Rectal smooth muscle tissue (tissue), 1 donor: Measurements from ENCODE around the gene LZTS2.
A peak's percentile ranks its signal among the peaks of the same experiment; 100 is the strongest.
"Not testable (repeated sequence)": the region's sequence is repeated elsewhere in the genome, so short reads cannot be mapped to it uniquely, and the experiment has no call there.

Experiments used
- H3K27ac ChIP-seq: one replicate; pipeline ENCODE4 v1.7.0; 2013; ENCODE audit warnings: low read depth, low read length, inconsistent platforms
- H3K27me3 ChIP-seq: one replicate; pipeline ENCODE4 v1.7.0; 2013; ENCODE audit warnings: low read length; ENCODE audit not compliant: control insufficient read depth, insufficient read depth
- H3K36me3 ChIP-seq: one replicate; pipeline ENCODE4 v1.7.0; 2013; ENCODE audit warnings: low read length; ENCODE audit not compliant: control insufficient read depth, insufficient read depth
- H3K4me1 ChIP-seq: one replicate; pipeline ENCODE4 v1.7.0; 2013; ENCODE audit warnings: low read length; ENCODE audit not compliant: control insufficient read depth, insufficient read depth
- H3K4me3 ChIP-seq: one replicate; pipeline ENCODE4 v1.7.0; 2013; ENCODE audit warnings: low read length
- H3K9ac ChIP-seq: one replicate; pipeline ENCODE4 v1.7.0; 2013; ENCODE audit warnings: low read length

The LZTS2 gene

GRCh38 chr10:100970914-100971811 is 28.4 kb upstream of the LZTS2 start:
- H3K4me1 ChIP-seq = peaks cover 3% of the 10 kb centered on the region
- H3K36me3 ChIP-seq = no peaks in the 10 kb centered on the region
- peak overlapping the region; percentile 14 for H3K4me3 ChIP-seq
- no peaks in the 10 kb centered on the region for H3K27me3 ChIP-seq
- H3K27ac ChIP-seq = no peak overlapping the region
- no peak overlapping the region for H3K9ac ChIP-seq

GRCh38 chr10:100972115-100972903 is 27.3 kb upstream of the LZTS2 start:
- no peak overlapping the region for H3K27ac ChIP-seq

DNA sequence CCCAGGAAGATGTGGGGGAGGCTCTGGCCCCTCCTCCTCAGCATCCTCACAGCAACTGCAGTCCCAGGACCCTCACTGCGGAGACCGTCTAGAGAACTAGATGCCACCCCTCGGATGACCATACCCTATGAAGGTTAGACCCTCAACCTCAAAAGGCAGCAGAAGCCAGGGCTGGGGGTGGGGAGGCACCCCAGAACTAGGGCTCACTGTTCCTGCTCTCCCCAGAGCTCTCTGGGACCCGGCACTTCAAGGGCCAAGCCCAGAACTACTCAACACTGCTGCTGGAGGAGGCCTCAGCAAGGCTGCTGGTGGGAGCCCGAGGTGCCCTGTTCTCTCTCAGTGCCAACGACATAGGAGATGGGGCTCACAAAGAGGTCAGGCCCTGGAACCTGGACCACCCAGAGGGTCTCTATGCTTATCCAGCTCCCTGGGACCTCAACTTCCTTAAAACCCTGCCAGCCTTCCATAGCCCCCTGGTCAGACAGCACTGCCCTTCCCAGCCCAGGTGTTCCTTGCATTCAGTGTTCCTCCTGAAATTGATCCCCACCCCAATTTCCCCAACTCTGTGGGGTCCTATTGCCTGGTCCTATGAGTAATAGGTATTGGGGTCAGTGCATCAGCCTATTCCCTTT is 26.6 kb upstream of the LZTS2 start:
- Histone ChIP-seq H3K36me3 (peaks cover 4% of the 10 kb centered on the region), H3K4me3 (no peak overlapping the region), H3K27me3 (no peaks in the 10 kb centered on the region), H3K27ac (no peak overlapping the region), H3K9ac (no peak overlapping the region), H3K4me1 (peaks cover 3% of the 10 kb centered on the region)

More at GRCh38 chr10:100972115-100972903, 27.3 kb upstream of the LZTS2 start:
- peaks cover 4% of the 10 kb centered on the region for H3K36me3 ChIP-seq
- no peaks in the 10 kb centered on the region for H3K27me3 ChIP-seq
- no peak overlapping the region for H3K9ac ChIP-seq
- H3K4me3 ChIP-seq = no peak overlapping the region
- peaks cover 3% of the 10 kb centered on the region for H3K4me1 ChIP-seq

GRCh38 chr10:100975397-100975796 is 24.2 kb upstream of the LZTS2 start:
- H3K36me3 ChIP-seq = peaks cover 17% of the 10 kb centered on the region
- not testable (repeated sequence) for H3K4me3 ChIP-seq, H3K9ac ChIP-seq, H3K4me1 ChIP-seq, H3K27ac ChIP-seq, H3K27me3 ChIP-seq

- H3K4me1 ChIP-seq = no peaks in the 10 kb centered on the region
- H3K4me3 ChIP-seq = no peak overlapping the region
- no peak overlapping the region for H3K9ac ChIP-seq
- H3K27ac ChIP-seq = no peak overlapping the region
- no peaks in the 10 kb centered on the region for H3K27me3 ChIP-seq
- peaks cover 24% of the 10 kb centered on the region for H3K36me3 ChIP-seq
These were observed 22.7 kb upstream of the LZTS2 start for GRCh38 chr10:100976906-100977305.

DNA sequence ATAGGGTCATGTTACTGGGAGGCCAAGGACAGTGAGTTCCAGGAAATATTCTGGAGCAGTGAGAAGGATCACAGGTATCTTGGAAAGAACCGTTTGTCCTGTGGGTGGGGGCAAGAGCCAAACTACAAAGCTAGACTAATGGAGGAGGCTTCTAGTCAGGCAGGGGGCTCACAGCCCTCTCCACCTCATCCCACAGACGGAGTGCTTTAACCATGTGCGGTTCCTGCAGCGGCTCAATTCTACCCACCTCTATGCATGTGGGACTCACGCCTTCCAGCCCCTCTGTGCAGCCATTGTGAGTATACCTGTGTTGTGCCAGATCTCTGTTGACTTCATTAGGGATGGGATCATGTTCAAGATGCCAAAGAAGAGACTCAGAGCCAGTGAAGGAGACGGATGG is 22.2 kb upstream of the LZTS2 start:
- peaks cover 24% of the 10 kb centered on the region for H3K36me3 ChIP-seq
- no peak overlapping the region for H3K9ac ChIP-seq
- no peak overlapping the region for H3K4me3 ChIP-seq
- no peaks in the 10 kb centered on the region for H3K27me3 ChIP-seq
- H3K4me1 ChIP-seq = no peaks in the 10 kb centered on the region
- no peak overlapping the region for H3K27ac ChIP-seq

GRCh38 chr10:100978121-100978900 is 21.3 kb upstream of the LZTS2 start:
- H3K27me3 ChIP-seq = no peaks in the 10 kb centered on the region
- H3K9ac ChIP-seq = no peak overlapping the region
- no peaks in the 10 kb centered on the region for H3K4me1 ChIP-seq
- H3K4me3 ChIP-seq = no peak overlapping the region
- no peak overlapping the region for H3K27ac ChIP-seq
- peaks cover 24% of the 10 kb centered on the region for H3K36me3 ChIP-seq

GRCh38 chr10:100978901-100979195 is 20.8 kb upstream of the LZTS2 start:
- no peak overlapping the region for H3K9ac ChIP-seq
- H3K36me3 ChIP-seq = peaks cover 24% of the 10 kb centered on the region
- no peak overlapping the region for H3K27ac ChIP-seq
- no peaks in the 10 kb centered on the region for H3K4me1 ChIP-seq
- no peaks in the 10 kb centered on the region for H3K27me3 ChIP-seq
- H3K4me3 ChIP-seq = no peak overlapping the region

DNA sequence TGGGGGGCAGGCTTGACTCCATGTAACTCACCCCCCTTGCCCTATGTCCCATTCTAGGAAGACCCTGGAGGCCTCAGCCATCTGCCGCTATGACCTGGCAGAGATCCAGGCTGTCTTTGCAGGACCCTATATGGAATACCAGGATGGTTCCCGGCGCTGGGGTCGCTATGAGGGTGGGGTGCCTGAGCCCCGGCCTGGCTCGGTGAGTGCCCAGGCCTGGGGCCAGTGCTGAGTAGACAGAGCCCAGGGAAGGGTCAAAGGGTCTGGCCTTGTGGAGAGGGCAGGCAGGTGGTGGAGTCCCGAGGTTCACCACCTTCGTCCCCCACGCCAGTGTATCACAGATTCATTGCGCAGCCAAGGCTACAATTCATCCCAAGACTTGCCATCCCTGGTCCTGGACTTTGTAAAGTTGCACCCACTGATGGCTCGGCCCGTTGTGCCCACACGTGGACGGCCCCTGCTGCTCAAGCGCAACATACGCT is 19.8 kb upstream of the LZTS2 start:
- no peaks in the 10 kb centered on the region for H3K4me1 ChIP-seq
- H3K4me3 ChIP-seq = no peak overlapping the region
- peaks cover 30% of the 10 kb centered on the region for H3K36me3 ChIP-seq
- no peaks in the 10 kb centered on the region for H3K27me3 ChIP-seq
- H3K27ac ChIP-seq = no peak overlapping the region
- no peak overlapping the region for H3K9ac ChIP-seq

DNA sequence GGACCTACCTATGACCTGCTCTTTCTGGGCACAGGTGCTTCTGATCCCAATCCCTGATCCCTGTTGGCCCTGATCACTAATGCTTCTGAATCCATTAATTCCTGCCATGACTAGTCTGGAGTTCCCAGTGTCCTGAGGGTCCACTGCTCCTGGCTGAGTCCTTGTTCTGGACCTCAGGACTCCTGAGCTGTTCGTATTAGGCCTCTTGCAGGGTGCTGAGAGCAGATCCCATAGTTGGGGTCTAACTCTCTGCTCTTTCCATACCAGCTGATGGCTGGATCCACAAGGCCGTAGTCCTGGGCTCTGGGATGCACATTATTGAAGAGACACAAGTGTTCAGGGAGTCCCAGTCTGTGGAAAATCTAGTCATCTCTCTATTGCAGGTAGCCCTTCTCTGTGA is 19.3 kb upstream of the LZTS2 start:
- H3K9ac ChIP-seq = no peak overlapping the region
- H3K27ac ChIP-seq = no peak overlapping the region
- H3K36me3 ChIP-seq = peaks cover 30% of the 10 kb centered on the region
- no peak overlapping the region for H3K4me3 ChIP-seq
- H3K27me3 ChIP-seq = no peaks in the 10 kb centered on the region
- no peaks in the 10 kb centered on the region for H3K4me1 ChIP-seq

- Histone ChIP-seq H3K4me3 (no peak overlapping the region), H3K4me1 (no peaks in the 10 kb centered on the region), H3K36me3 (peaks cover 30% of the 10 kb centered on the region), H3K9ac (no peak overlapping the region), H3K27ac (no peak overlapping the region), H3K27me3 (no peaks in the 10 kb centered on the region)
These were observed 18.9 kb upstream of the LZTS2 start for GRCh38 chr10:100980711-100981110.
